Activated CD4-positive, alpha-beta T cell treated with anti-CD3 and anti-CD28 coated beads for 48 hours (primary cell): ENCODE results near the gene ATP11A.

ENCODE experiments used
- DNase-seq: peaks from one replicate; pipeline ENCODE4 v3.0.0-alpha.2; 2020

Gene ATP11A

GRCh38 chr13:112804374-112804773 is 114.5 kb downstream of the ATP11A start:
- no peak for DNase-seq

- DNase-seq: no peak
Measured at GRCh38 chr13:112806739-112807652, 117.2 kb downstream of the ATP11A start.

- DNase-seq: no peak
Measured at GRCh38 chr13:112807653-112808376, 118.0 kb downstream of the ATP11A start.

GRCh38 chr13:112808377-112809140 is 118.7 kb downstream of the ATP11A start:
- no peak for DNase-seq

- DNase-seq: no peak
Measured at GRCh38 chr13:112809332-112810315, 119.8 kb downstream of the ATP11A start.

- no peak for DNase-seq
Measured at GRCh38 chr13:112810608-112811007, 120.8 kb downstream of the ATP11A start.

GRCh38 chr13:112812306-112813055 is 122.6 kb downstream of the ATP11A start:
- DNase-seq: no peak

GRCh38 chr13:112813552-112813951 is 123.7 kb downstream of the ATP11A start:
- no peak for DNase-seq

- DNase-seq: no peak
Measured at GRCh38 chr13:112814905-112815585, 125.2 kb downstream of the ATP11A start.

- no peak for DNase-seq
Measured at GRCh38 chr13:112815871-112816270, 126.0 kb downstream of the ATP11A start.

- DNase-seq: no peak
Measured at GRCh38 chr13:112818040-112818697, 128.3 kb downstream of the ATP11A start.

GRCh38 chr13:112818698-112819045 is 128.8 kb downstream of the ATP11A start:
- DNase-seq: no peak

GRCh38 chr13:112819111-112819510 is 129.3 kb downstream of the ATP11A start:
- DNase-seq: no peak

- no peak for DNase-seq
Measured at GRCh38 chr13:112819816-112820215, 130.0 kb downstream of the ATP11A start.

GRCh38 chr13:112820318-112820717 is 130.5 kb downstream of the ATP11A start:
- no peak for DNase-seq

GRCh38 chr13:112821340-112822055 is 131.7 kb downstream of the ATP11A start:
- DNase-seq: no peak

GRCh38 chr13:112822851-112823250 is 133.0 kb downstream of the ATP11A start:
- DNase-seq: no peak

- no peak for DNase-seq
Measured at GRCh38 chr13:112824429-112824828, 134.6 kb downstream of the ATP11A start.

GRCh38 chr13:112825071-112825470 is 135.2 kb downstream of the ATP11A start:
- DNase-seq: no peak
